ENCODE results near the gene OR5L1. TPM values are rescaled to one million over a fixed set of nuclear protein-coding genes. Genes with fewer than 3 reads are reported as not detected.

Gene OR5L1
- total RNA-seq, 1 donor from 2014 or later, result not detected

GRCh38 chr11:55849037-55849436 lies 37.9 kb downstream of the OR5L1 start:
- no peak for DNase-seq (ENCODE audit: extremely low spot score in 2 of 2)
- Histone ChIP-seq H3K4me1 (no peaks in the 10 kb centered on the region), H3K9me3 (no peaks in the 10 kb centered on the region), H3K27me3 (no peaks in the 10 kb centered on the region), H3K27ac (no peak overlapping the region), H3K4me3 (no peak overlapping the region), H3K36me3 (no peaks in the 10 kb centered on the region)
- intact Hi-C loops (cut with DNase I), result no loop called here
- TF ChIP-seq CTCF (IDR thresholded peaks at IDR 0.05), result no peak
- no peak for TF ChIP-seq POLR2A (IDR thresholded peaks at IDR 0.05)
- no peak for TF ChIP-seq POLR2AphosphoS5 (IDR thresholded peaks at IDR 0.05; ENCODE audit: insufficient read depth in 1 of 2, low read depth in 1 of 2)

GRCh38 chr11:55852141-55852540 lies 41.0 kb downstream of the OR5L1 start:
- no peak overlapping the region for H3K27ac ChIP-seq
- H3K36me3 ChIP-seq, result no peaks in the 10 kb centered on the region
- intact Hi-C loops (cut with DNase I), result no loop called here

DNA sequence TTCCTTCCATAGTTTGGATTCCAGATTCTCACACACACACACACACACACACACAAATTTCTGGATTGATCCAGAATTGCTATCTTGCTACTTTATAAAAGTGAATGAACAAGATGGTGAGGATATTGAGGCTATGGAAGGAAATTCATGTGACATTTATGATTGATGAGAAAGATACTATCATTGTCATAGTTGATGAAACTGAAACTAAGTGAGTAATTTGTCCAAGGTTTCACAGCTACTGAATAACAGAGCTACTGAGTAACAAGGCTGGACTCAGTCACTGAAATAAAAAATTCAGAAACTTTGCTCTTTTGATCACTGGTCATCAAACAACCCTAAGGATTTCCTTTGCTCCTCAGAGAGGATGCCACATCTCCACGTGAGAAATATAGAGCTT lies 43.5 kb downstream of the OR5L1 start:
- Histone ChIP-seq H3K4me3 (no peak overlapping the region), H3K9me3 (no peaks in the 10 kb centered on the region), H3K27me3 (no peaks in the 10 kb centered on the region), H3K4me1 (no peaks in the 10 kb centered on the region), H3K27ac (no peak overlapping the region), H3K36me3 (no peaks in the 10 kb centered on the region)
- DNase-seq (ENCODE audit: extremely low spot score in 2 of 2), result no peak
- no peak for TF ChIP-seq POLR2A (IDR thresholded peaks at IDR 0.05)
- TF ChIP-seq POLR2AphosphoS5 (IDR thresholded peaks at IDR 0.05; ENCODE audit: insufficient read depth in 1 of 2, low read depth in 1 of 2), result no peak
- TF ChIP-seq CTCF (IDR thresholded peaks at IDR 0.05), result no peak
- intact Hi-C loops (cut with DNase I), result no loop called here

More at GRCh38 chr11:55852141-55852540, 41.0 kb downstream of the OR5L1 start:
- TF ChIP-seq CTCF (IDR thresholded peaks at IDR 0.05) (no peak), POLR2A (IDR thresholded peaks at IDR 0.05) (no peak), POLR2AphosphoS5 (IDR thresholded peaks at IDR 0.05; ENCODE audit: insufficient read depth in 1 of 2, low read depth in 1 of 2) (no peak)
- no peak for DNase-seq (ENCODE audit: extremely low spot score in 2 of 2)
- H3K9me3 ChIP-seq, result no peaks in the 10 kb centered on the region
- H3K4me1 ChIP-seq, result no peaks in the 10 kb centered on the region
- H3K27me3 ChIP-seq, result no peaks in the 10 kb centered on the region
- H3K4me3 ChIP-seq, result no peak overlapping the region

Other genes starting within 250 kb of the OR5L1 start
- gene OR4C16, start 239.2 kb upstream of the OR5L1 start, total RNA-seq, result not detected
- gene OR4C11, start 203.7 kb upstream of the OR5L1 start, total RNA-seq, result not detected
- gene OR4P4, start 176.3 kb upstream of the OR5L1 start, total RNA-seq, result not detected
- not detected for gene OR4S2, start 163.0 kb upstream of the OR5L1 start, total RNA-seq
- not detected for gene OR4C6, start 149.2 kb upstream of the OR5L1 start, total RNA-seq
- gene OR5D13, start 37.9 kb upstream of the OR5L1 start, total RNA-seq, result not detected
- not detected for gene OR5D14, start 15.8 kb upstream of the OR5L1 start, total RNA-seq
- not detected for gene OR5D18, start 8.3 kb downstream of the OR5L1 start, total RNA-seq
- not detected for gene OR5L2, start 15.9 kb downstream of the OR5L1 start, total RNA-seq
- not detected for gene OR5D16, start 27.4 kb downstream of the OR5L1 start, total RNA-seq
- not detected for gene TRIM51, start 71.9 kb downstream of the OR5L1 start, total RNA-seq
- gene OR5W2, start 103.2 kb downstream of the OR5L1 start, total RNA-seq, result not detected
- not detected for gene OR5I1, start 125.0 kb downstream of the OR5L1 start, total RNA-seq
- not detected for gene OR10AG1, start 158.6 kb downstream of the OR5L1 start, total RNA-seq
- gene OR5F1, start 183.3 kb downstream of the OR5L1 start, total RNA-seq, result not detected
- gene OR5AS1, start 216.3 kb downstream of the OR5L1 start, total RNA-seq, result not detected